ENCODE results near the gene DUS2.
A peak's percentile ranks its signal among the peaks of the same experiment; 100 is the strongest.
"Not testable (repeated sequence)": the region's sequence is repeated elsewhere in the genome, so short reads cannot be mapped to it uniquely, and the experiment has no call there.

Gene DUS2

DNA sequence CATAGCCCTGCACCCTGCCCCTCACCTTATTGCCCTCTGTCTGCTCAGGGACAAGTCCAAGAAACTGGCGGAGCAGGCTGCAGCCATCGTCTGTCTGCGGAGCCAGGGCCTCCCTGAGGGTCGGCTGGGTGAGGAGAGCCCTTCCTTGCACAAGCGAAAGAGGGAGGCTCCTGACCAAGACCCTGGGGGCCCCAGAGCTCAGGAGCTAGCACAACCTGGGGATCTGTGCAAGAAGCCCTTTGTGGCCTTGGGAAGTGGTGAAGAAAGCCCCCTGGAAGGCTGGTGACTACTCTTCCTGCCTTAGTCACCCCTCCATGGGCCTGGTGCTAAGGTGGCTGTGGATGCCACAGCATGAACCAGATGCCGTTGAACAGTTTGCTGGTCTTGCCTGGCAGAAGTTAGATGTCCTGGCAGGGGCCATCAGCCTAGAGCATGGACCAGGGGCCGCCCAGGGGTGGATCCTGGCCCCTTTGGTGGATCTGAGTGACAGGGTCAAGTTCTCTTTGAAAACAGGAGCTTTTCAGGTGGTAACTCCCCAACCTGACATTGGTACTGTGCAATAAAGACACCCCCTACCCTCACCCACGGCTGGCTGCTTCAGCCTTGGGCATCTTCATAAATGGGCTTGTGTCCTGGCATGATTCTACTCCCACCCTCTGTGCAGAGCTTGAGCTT lies 55.8 kb downstream of the DUS2 start:
- no peak for DNase-seq

DNA sequence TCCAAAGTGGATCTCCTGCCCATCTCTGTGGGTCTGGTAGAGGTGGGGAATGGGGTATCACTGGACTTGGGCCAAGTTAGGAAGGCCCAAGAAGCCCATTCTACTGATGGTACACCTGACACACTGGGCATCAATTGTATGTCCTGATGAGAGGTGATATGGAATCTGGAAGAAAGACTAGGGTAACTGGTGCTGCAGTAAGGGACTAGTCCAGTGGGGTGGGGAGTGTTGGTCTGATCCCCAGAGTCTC lies 56.2 kb downstream of the DUS2 start:
- no peak for DNase-seq

DNA sequence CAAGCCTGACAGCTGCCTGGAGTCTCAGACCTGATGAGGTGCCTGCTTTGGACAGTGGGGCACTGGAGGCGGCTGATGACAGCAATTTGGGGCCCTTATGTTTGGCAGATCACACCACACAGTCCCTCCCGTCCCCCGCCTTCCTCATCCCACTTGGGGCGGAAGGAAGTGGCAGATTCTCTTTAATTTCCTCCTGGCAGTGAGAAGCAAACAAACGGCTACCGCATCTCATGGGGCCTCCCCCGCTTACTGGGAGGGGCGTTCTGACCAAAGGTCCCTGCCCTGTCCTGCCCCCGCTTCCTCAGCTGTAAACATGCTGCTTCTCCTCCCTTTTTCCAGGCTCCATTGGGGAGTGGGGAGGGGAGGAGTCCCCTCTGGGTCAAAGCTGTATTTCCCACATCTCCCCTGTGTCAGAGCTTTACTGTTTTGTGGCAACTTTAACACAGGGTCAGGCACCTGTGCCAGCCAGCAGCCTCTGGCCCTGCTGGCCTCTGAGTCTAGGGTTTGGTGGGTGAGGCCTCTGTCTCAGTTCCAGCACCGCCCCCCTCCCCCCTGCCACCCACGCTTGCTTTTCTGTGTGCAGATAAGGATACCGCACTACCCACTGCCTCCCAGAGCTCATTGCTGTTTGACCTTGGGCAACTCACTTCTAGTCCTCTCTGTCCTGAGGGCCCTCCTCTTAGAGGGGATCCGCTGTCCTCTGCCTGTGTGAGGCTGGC lies 56.7 kb downstream of the DUS2 start:
- DNase-seq, result peak in 2 of 4 experiments; percentile 48 to 61

DNA sequence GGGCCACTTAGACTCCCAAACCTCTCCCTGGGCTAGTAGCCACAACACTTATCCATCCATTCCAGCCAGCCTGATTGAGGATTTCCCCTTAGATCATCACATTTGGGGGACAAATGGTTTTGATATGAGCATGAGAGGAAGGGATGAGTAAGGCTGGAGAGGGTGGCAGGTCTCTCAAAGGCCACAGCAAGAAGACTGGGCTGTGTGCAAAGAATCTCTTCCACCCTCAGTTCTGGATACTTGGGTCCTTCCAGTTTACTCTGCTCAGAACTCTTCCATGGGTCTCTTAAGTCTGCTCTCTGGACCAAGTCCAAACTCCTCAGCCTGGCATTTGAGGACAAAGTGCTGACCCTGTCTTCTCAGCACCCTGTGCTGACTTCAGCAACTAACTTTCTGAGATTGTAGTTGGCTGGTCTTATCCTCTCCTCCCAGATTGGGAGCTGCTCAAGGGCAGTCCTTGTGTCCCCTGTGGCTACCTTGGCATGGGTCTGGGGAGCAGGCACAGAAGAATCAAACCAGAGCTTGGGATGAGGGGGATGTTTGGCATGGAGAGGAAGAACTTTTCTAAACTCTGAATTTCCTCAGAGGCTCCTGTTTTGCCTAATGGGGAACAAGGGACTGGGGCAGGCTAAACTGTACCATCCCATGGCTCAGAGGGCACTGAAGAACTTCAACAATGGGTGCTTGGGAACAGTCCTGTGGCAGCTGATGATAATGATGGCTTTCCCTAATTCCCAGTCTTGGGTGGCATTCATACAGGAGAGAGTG lies 59.0 kb downstream of the DUS2 start:
- no peak for DNase-seq

DNA sequence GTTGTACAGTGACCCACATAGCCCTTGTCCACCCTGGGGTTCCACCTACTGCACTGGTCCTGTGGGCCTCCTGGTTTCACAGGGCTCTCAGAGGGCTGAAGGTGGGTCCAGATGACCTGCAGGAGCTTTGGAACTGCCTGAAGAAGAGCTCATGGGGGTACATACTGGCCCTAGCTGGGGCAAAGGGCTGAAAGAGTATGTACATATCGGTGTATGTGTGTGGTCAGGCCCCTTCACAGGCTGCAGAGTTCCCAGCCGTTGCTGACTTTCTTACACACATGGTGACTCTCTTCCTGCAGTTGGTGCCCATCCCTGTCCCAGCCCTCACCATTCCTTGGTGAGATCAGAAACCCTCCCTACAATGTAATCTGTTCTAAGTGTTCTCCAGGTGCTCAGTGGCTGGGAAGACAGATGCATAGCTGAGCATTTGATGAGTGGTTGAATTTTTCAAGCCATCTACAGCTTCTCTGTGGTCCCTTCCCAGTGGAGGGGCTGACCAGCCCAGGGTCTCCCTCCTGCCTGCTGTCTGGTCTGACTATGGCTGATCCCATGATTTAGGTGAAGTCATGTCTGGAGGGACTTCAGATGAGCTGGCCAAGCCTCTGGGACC lies 59.6 kb downstream of the DUS2 start:
- no peak for DNase-seq

DNA sequence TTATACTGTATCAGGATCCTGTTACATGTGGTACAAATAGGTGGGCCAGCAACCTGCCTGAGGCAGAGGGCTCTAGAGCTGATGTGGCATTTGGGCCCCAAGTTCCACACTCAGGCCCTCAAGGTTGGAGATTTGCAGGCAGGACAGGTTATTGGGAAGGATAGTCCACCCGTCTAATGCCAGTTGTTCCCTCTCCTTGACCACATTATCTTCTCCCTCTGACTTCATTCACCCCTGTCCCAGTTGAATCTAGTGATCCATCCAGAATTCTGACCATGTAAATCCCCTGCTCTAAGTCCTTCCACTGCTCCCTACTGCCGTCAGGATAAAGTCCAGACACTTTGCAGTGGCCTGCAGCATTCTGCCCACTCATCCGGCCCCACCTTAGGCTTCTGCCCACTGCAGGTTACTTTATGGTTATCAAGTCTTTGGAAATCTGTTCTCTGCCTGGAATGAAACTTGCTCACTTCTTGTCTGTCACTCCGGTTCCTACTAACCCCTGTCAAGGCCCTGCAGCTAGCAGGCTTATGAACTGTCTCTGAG lies 60.2 kb downstream of the DUS2 start:
- DNase-seq, result no peak

DNA sequence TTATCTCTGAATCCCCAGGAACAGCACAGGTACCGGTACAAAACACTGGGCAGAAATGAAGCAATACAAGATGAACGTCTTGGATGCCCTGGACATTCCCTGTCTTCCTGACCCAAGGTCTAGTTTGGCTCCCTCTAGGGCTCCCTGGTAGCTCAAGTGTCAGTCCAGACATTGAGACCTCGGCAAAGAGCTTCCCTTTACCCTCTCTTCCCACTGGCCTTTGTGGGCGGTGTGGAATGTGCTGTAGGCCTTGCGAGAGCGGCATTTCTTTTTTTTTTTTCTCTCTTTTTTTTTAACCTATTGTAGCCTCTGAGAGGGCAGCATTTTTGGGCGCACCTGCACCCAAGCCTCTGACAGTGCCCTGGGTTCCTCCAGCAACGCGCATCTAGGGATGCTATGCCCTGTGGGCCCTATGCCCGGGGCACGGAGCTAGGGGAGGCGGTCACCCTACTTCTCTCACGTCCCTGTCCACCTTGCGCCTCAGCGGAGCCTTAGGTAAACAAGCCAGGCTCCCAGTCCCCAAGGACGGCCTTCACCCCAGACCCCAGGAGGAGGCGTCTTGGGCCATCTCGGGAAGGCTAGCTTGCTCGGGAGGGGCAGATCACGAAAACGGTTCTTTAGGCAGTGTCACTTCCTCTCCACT lies 60.9 kb downstream of the DUS2 start:
- DNase-seq, result no peak

DNA sequence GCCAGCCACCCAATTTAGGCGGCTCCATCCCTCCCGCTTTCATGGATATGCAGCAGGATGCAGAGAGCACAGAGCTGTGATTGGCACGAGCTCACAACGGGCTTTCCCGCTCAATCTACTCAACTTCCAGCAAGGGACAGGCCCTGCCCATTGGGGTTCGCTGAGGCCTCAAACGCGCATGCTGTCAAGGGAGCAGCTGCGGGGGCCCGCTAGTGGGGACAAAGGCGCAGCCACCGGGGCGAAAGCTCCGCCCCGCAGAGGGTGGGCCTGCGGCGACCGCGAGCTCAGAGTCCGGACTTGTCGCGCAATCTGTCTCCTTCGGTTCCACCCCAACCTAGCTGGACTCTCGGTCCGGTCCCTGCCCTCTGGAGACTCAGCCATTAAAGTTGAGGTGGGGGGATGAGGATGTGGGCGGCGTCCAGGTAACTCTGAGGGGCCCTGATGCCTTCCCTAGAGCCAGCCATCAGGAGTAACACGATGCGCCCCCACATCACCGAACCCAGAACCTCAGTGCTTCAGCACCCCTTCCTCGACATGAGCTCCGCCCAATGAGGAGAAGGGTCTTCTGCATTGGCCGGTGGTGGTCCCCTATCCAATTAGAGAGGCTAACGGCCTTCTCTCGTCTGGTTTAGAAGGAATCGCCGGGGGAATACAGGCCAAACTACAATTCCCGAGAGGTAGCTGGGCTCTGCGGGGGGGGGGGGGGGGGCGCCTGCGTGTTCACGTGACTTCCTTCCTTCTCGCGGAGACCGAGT lies 61.6 kb downstream of the DUS2 start:
- peak; percentile 62 to 75 (median 70) for DNase-seq

DNA sequence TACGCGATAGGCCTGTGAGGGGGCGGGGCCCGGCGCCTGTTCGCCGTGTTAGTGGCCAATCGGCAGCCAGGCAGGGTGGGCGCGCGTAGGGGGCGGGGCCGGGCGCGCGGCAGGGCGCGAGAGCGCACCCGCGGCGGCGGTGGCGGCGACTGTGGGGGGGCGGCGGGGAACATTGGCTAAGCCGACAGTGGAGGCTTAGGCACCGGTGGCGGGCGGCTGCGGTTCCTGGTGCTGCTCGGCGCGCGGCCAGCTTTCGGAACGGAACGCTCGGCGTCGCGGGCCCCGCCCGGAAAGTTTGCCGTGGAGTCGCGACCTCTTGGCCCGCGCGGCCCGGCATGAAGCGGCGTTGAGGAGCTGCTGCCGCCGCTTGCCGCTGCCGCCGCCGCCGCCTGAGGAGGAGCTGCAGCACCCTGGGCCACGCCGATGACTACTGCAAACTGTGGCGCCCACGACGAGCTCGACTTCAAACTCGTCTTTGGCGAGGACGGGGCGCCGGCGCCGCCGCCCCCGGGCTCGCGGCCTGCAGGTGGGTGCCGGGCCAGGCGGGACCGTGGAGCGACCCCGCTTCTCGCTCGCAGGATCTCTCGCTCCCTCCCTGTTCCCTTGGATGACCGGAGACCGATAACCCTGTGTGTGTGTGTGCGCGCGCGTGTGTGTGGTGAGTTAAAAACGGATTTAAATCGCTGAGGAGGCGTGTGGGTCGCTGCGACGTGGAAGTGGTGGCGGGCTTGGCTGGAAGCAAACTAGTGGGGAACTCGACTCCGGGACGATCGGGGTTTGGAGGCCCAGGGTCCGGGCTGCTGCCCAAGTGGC lies 62.4 kb downstream of the DUS2 start, which contains the start of gene NFATC3:
Gene NFATC3 (plus strand): TSS at position 112 of the 813 bp plus-strand sequence. CDS start 312 bp downstream, at position 424.
- peak; percentile 95 to 99 (median 98) for DNase-seq

DNA sequence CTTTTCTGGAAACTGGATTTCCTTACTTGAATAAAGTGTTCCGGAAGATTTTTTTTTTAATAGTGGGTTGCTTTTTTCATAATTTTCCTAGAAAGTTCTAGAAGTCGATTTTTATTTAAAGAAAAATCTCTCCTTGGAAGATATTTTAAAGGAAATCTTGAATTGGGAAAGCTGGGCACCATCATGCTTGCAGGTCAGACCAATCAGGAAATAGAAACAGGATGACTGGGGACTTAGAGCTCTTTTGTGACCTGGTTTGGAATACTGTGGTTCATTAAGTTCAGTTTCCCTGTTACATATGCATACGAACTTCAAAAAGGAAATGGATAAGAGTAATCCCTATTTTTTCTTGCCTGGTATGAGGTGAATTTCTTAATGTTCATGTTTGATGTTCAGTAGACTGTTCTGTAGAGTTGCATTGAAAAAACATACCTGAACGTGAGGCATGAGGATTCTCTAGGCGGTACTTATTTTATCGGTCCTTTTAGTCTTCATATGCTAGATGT lies 63.3 kb downstream of the DUS2 start:
- no peak for DNase-seq

DNA sequence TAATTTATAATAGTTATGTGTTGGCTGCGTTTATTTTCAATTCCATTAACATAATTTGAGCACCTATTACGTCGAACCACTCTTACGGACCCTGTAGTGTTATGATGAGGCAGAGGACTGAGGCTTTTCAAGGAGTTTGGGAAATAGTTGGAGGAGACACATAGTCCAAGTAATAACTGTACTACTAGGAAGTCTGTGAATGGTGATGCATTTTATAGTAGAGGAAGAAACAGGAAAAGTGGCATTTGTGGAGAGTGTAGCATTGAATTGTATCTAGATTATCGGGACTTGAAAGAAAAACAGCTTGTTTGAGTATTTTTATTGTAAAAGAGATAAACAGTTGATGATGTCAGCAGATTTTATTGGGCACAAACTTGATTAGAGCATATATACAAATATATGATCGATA lies 63.8 kb downstream of the DUS2 start:
- DNase-seq, result no peak

DNA sequence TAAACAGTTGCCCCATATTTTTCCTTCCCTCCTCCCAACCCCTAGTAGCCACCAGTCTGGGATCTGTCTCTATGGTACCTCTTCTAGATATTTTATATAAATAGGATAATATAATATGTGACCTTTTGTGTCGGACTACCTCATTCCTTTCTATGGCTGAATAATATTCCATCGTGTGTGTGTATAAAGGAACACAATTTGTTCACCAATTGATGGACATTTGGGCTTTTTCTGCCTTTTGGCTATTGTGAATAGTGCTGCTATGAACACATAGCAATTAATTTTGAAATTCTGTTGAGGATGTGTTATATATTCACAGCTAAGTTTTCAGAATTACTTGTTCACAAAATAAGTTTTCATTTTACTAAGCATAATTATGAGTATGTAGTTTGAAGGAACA lies 64.6 kb downstream of the DUS2 start:
- DNase-seq, result no peak

DNA sequence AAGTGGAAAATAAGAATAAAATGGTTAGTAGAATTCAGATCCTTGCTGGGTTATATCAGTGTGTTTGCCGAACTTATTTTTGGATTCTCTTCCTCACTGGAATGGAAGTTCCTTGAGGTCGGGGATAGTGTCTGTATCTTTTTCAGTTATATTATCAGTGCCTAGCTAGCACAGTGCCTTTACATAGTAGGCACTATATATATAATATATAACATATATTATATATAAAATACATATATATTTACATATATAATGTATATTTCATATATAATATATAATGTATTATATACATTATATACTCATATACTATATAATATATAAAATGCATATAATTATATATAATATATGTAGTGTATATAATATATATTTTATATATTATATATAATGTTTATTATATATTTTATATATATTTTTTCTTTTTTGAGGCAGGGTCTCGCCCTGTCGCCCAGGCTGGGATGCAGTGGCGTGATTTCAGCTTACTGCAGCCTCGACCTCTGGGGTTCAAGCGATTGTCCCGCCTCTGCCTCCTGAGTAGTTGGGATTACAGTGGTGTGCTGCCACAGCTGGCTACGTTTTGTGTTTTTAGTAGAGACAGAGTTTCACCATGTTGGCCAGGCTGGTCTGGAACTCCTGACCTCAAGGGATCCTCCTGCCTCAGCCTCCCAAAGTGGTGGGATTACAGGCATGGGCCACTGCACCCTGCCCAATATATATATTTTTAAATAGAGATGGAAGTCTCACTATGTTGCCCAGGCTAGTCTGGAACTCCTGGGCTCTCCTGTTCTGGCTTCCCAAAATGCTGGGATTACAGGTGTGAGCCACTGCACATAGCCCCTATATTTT lies 65.3 kb downstream of the DUS2 start:
- no peak for DNase-seq

DNA sequence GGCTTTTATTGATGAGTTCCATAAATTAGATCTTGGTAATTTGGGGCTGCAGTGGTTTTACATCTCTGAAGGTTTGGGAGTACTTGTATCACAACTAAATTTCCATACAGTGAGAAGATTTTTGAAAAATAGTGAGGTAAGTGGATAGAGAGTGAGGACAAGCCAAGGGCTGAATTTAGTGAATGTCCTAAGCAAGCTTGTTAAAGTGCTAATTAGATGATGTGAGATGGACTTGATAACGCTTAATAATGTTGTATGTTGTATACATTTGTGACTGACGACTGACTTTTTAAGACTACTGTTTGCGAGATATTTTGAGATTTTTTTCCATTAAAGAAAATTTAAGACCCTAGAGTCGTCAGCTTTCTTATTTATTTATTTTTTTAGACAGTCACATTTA lies 66.0 kb downstream of the DUS2 start:
- no peak for DNase-seq

DNA sequence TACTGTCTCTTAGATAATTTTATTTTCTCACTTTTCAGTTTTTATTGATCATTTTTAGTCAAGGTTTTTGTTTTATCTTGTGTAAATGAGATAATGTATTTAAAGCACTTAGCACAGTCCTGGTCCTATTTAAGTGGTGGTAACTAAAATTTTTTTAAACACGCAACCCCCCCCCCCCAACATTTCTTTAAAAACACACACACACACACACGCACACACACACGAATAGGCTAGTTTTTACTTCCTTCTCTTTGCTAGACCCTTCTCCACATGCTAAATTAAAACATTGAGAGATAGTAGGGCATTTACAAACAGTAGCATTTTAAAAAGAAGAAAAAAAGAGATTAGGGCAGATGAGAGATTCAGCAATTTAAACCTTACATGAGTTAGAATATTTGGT lies 67.0 kb downstream of the DUS2 start:
- no peak for DNase-seq

DNA sequence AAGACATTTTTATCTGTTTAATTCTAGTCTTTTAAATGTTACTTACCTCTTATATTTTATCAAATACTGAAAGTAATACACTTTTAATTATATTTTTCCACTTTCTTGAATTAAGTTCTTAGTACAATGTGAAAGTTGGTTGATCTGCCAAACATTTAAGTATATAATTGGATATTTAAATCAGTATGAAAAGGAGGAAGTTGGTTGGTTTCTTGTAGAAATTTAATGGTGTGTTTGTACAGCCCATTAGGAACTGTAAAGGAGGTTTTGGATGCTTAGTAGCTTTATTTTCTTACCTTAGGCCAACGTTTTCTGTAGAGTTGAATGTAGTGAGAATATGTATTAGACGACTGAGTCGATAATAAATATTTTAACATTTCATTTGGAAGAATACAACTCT lies 67.4 kb downstream of the DUS2 start:
- DNase-seq, result no peak

DNA sequence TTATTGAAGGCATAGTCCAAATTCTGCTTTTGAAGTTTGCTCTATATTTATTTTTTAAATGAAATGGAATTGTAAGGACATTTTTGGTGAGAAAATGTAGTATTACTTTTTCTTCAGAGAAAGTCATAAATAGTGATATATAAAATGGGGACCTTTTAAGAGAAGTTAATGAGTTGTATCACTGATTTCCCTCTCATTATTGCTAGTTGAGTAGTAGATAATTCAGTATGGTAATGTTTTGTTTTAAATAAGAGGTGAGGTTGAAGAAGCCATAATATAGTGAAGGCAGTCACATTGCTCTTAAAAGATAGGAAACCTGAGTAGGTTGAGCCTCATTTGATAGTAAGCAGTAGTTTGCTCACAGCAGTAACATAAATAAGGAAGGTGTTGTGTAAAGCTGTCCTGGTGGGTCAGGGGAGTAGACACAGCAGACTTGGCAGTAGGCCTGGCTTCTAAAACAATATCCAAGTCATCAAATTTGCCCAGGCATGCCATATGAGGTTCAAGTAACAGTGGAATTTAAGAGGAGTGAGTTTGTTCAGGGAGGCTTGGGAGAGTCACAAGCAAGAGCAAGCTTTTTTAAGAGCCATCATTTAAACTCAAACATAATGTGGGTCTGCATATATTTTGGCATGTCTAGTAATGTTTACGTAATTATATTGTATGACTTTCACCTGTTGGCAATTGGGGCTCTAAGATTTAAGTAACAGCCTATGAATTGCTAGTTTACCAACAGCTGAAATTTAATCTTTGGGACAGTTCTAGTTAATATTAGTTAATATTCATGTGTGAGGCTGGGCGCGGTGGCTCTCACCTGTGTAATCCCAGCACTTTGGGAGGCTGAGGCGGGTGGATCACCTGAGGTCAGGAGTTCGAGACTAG lies 68.5 kb downstream of the DUS2 start:
- DNase-seq, result no peak

DNA sequence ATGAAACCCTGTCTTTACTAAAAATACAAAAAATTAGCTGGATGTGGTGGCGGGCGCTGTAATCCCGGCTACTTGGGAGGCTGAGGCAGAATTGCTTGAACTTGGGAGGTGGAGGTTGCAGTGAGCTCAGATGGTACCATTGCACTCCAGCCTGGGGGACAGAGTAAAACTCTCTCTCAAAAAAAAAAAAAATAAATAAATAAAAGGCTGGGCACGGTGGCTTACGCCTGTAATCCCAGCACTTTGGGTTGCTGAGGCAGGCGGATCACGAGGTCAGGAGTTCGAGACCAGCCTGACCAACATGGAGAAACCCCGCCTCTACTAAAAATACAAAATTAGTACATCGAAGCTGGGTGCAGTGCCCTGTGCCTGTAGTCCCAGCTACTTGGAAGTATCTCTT lies 69.2 kb downstream of the DUS2 start:
- not testable (repeated sequence) for DNase-seq
